ENCODE data around the gene PHIP.

PHIP gene

GRCh38 chr6:79009819-79010218, 68.2 kb downstream of the PHIP start:
- DNase-seq (ENCODE audit: low read depth), result no peak

- DNase-seq (ENCODE audit: low read depth), result no peak
Measured at GRCh38 chr6:79005497-79005896, 72.6 kb downstream of the PHIP start.

GRCh38 chr6:79005024-79005423, 73.0 kb downstream of the PHIP start:
- DNase-seq (ENCODE audit: low read depth), result no peak

GRCh38 chr6:79004239-79004638, 73.8 kb downstream of the PHIP start:
- no peak for DNase-seq (ENCODE audit: low read depth)

GRCh38 chr6:79001415-79001814, 76.6 kb downstream of the PHIP start:
- DNase-seq (ENCODE audit: low read depth), result no peak

- no peak for DNase-seq (ENCODE audit: low read depth)
Measured at GRCh38 chr6:78999737-79000136, 78.3 kb downstream of the PHIP start.

GRCh38 chr6:78995946-78996345, 82.1 kb downstream of the PHIP start:
- DNase-seq (ENCODE audit: low read depth), result no peak

GRCh38 chr6:78995346-78995745, 82.7 kb downstream of the PHIP start:
- no peak for DNase-seq (ENCODE audit: low read depth)

GRCh38 chr6:78993955-78994354, 84.1 kb downstream of the PHIP start:
- DNase-seq (ENCODE audit: low read depth), result no peak

GRCh38 chr6:78989191-78989590, 88.9 kb downstream of the PHIP start:
- no peak for DNase-seq (ENCODE audit: low read depth)

- no peak for DNase-seq (ENCODE audit: low read depth)
Measured at GRCh38 chr6:78986161-78986560, 91.9 kb downstream of the PHIP start.

GRCh38 chr6:78984225-78984950, 93.7 kb downstream of the PHIP start:
- no peak for DNase-seq (ENCODE audit: low read depth)

- DNase-seq (ENCODE audit: low read depth), result no peak
Measured at GRCh38 chr6:78967191-78967590, 110.9 kb downstream of the PHIP start.

- no peak for DNase-seq (ENCODE audit: low read depth)
Measured at GRCh38 chr6:78966542-78966941, 111.5 kb downstream of the PHIP start.

GRCh38 chr6:78962448-78962847, 115.6 kb downstream of the PHIP start:
- no peak for DNase-seq (ENCODE audit: low read depth)

GRCh38 chr6:78954740-78955139, 123.3 kb downstream of the PHIP start:
- DNase-seq (ENCODE audit: low read depth), result no peak

GRCh38 chr6:78953798-78954197, 124.3 kb downstream of the PHIP start:
- no peak for DNase-seq (ENCODE audit: low read depth)

- no peak for DNase-seq (ENCODE audit: low read depth)
Measured at GRCh38 chr6:78952362-78952761, 125.7 kb downstream of the PHIP start.

- DNase-seq (ENCODE audit: low read depth), result no peak
Measured at GRCh38 chr6:78948785-78949184, 129.3 kb downstream of the PHIP start.

GRCh38 chr6:78947962-78948361, 130.1 kb downstream of the PHIP start:
- DNase-seq (ENCODE audit: low read depth), result peak; percentile 69

GRCh38 chr6:78947529-78947928, 130.5 kb downstream of the PHIP start:
- peak; percentile 39 for DNase-seq (ENCODE audit: low read depth)

GRCh38 chr6:78942446-78942845, 135.6 kb downstream of the PHIP start:
- DNase-seq (ENCODE audit: low read depth), result peak; percentile 63

GRCh38 chr6:78936515-78936914, 141.5 kb downstream of the PHIP start:
- no peak for DNase-seq (ENCODE audit: low read depth)

GRCh38 chr6:78935553-78935952, 142.5 kb downstream of the PHIP start:
- DNase-seq (ENCODE audit: low read depth), result no peak

Data from EH (cell line).